Common myeloid progenitor, CD34-positive (primary cell): ENCODE results near the gene SMYD1.

Experiments
- CTCF ChIA-PET: fragments of 350-600 bp; sonication (Branson Sonifier 250); formaldehyde crosslinking; loops from one replicate; lab custom pipeline; 2021; ENCODE audit warnings: antibody characterized with exemption; lab: Charles Lee
- POLR2A ChIA-PET: fragments of 350-600 bp; sonication (Branson Sonifier 250); formaldehyde crosslinking; loops from one replicate; lab custom pipeline; 2021; ENCODE audit warnings: antibody characterized with exemption; lab: Charles Lee
- DNase-seq, 3 donors: peaks; one replicate each; pipeline versions ENCODE4 v3.0.0 to v3.0.0-alpha.2; 2013
- H3K27ac ChIP-seq, 2 experiments: 1 replicate in 1 of 2; 2 replicates in 1 of 2; pipeline ENCODE4 v1.7.0; 2013; ENCODE audit warnings: inconsistent platforms in 2 of 2, low read length in 2 of 2, mild to moderate bottlenecking in 2 of 2, low read depth in 1 of 2, moderate library complexity in 1 of 2; ENCODE audit not compliant: severe bottlenecking in 2 of 2, insufficient read depth in 1 of 2, poor library complexity in 1 of 2
- H3K27me3 ChIP-seq, 5 experiments: replicated peaks in 2 of 5; 1 replicate in 3 of 5; 2 replicates in 2 of 5; pipeline versions ENCODE4 v1.6.1 to v1.7.0; 2013; ENCODE audit warnings: low read length in 4 of 5, mild to moderate bottlenecking in 2 of 5, moderate library complexity in 2 of 5, inconsistent platforms in 1 of 5; ENCODE audit not compliant: insufficient read depth in 5 of 5, control insufficient read depth in 4 of 5
- H3K36me3 ChIP-seq, 4 experiments: 1 replicate in 2 of 4; 2 replicates in 2 of 4; pipeline versions ENCODE4 v1.6.1 to v1.7.0; 2013; ENCODE audit warnings: low read length in 3 of 4, control low read depth in 1 of 4, mild to moderate bottlenecking in 1 of 4; ENCODE audit not compliant: control insufficient read depth in 4 of 4, insufficient read depth in 4 of 4
- H3K4me1 ChIP-seq, 4 experiments: 1 replicate in 3 of 4; 2 replicates in 1 of 4; pipeline versions ENCODE4 v1.6.1 to v1.7.1; 2013; ENCODE audit warnings: low read length in 3 of 4, mild to moderate bottlenecking in 3 of 4, control low read depth in 1 of 4, inconsistent platforms in 1 of 4, moderate library complexity in 1 of 4; ENCODE audit not compliant: control insufficient read depth in 4 of 4, insufficient read depth in 4 of 4; ENCODE audit errors: control extremely low read depth in 1 of 4
- H3K4me3 ChIP-seq, 7 experiments: 1 replicate in 4 of 7; 2 replicates in 3 of 7; pipeline versions ENCODE4 v1.5.1 to v1.7.0; 2013; ENCODE audit warnings: mild to moderate bottlenecking in 7 of 7, low read length in 6 of 7, moderate library complexity in 6 of 7, inconsistent platforms in 2 of 7, low read depth in 2 of 7, control low read depth in 1 of 7; ENCODE audit not compliant: insufficient read depth in 4 of 7, control insufficient read depth in 1 of 7; ENCODE audit errors: extremely low read depth in 1 of 7
- H3K9me3 ChIP-seq, 5 experiments: 1 replicate in 4 of 5; 2 replicates in 1 of 5; pipeline versions ENCODE4 v1.6.1 to v1.7.1; 2013; ENCODE audit warnings: low read length in 4 of 5, mild to moderate bottlenecking in 2 of 5, inconsistent platforms in 1 of 5, low read depth in 1 of 5, moderate library complexity in 1 of 5; ENCODE audit not compliant: control insufficient read depth in 4 of 5, insufficient read depth in 2 of 5; ENCODE audit errors: control extremely low read depth in 1 of 5
- WGBS: methylation state at CpG from one replicate; pipeline ENCODE4 v1.1.5; 2013; ENCODE audit not compliant: insufficient coverage; 5-methylcytosine and 5-hydroxymethylcytosine counted together

The SMYD1 gene

DNA sequence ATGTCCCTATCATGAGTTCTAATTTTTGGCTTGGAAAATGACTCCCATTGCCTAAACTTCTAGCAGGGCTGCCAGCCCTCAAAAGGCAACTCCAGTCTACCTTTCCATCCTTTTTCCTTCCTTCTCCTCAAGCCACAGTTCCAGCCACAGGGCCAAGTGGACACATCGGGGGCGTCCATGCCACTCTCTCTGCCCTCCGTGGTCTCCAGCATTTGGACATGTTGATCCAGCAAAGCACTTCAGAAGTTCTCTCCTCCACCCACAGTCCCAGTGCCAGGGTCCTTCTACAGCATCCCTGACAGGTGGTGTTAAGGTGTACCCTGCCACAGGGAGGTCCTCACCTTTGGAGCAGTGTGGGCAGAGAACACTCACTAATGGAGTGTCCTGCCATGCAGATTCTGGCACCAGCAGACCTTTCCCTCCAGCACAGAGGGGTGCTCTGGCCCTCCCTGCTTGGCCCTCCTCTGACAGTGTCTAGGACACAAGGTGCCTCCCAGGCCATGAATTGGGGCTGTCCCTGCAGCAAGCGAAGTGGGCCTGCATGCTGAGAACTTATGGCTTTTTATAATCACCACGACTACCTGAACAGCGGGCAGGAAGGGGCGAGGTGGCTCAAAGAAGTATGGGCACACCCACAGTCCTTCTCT is 61.8 kb downstream of the SMYD1 start:
- Histone ChIP-seq H3K4me1 (no peaks in the 10 kb centered on the region), H3K27me3 (peaks cover 0 to 4% (median 0%) of the 10 kb centered on the region in 5 experiments), H3K9me3 (no peaks in the 10 kb centered on the region), H3K27ac (no peak overlapping the region), H3K36me3 (no peaks in the 10 kb centered on the region), H3K4me3 (no peak overlapping the region)
- ChIA-PET CTCF (no interaction called here), POLR2A (no interaction called here)
- 100% methylated on average over 3 of the region's 7 CpGs for WGBS
- DNase-seq, result no peak

- no peaks in the 10 kb centered on the region for H3K4me1 ChIP-seq
- H3K9me3 ChIP-seq, result no peaks in the 10 kb centered on the region
- ChIA-PET POLR2A (no interaction called here), CTCF (interaction anchor here (0.7 kb wide), 1 partner anchor 55 kb away, joined by 5 read pairs; no protein-coding TSS in a partner anchor)
- WGBS, result 97% methylated on average over 7 of the region's 9 CpGs
- no peak overlapping the region for H3K4me3 ChIP-seq
- no peak overlapping the region for H3K27ac ChIP-seq
- H3K27me3 ChIP-seq, result peaks cover 0 to 5% (median 0%) of the 10 kb centered on the region in 5 experiments
- no peaks in the 10 kb centered on the region for H3K36me3 ChIP-seq
- no peak for DNase-seq
Measured at GRCh38 chr2:88131201-88131998, 63.8 kb downstream of the SMYD1 start.

DNA sequence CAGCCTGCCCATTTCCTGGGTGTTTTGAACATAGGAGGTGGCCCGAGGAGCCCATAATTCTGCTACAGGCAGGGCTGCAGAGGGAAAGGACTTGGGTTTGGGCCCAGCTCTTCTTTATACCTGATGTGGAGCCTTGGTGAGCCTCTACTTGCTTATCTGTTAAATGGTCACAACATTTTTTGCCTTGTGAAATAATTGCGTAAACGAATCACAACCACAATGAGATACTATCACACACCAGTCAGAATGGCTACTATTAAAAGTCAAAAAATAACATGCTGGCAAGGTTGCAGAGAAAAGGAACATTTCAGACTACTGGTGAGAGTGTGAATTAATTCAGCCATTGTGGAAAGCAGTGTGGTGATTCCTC is 64.4 kb downstream of the SMYD1 start:
- Histone ChIP-seq H3K27ac (no peak overlapping the region), H3K9me3 (no peaks in the 10 kb centered on the region), H3K4me1 (no peaks in the 10 kb centered on the region), H3K27me3 (peaks cover 0 to 8% (median 0%) of the 10 kb centered on the region in 5 experiments), H3K36me3 (no peaks in the 10 kb centered on the region), H3K4me3 (no peak overlapping the region)
- POLR2A ChIA-PET, result no interaction called here
- 100% methylated on average over 3 of the region's 3 CpGs for WGBS
- CTCF ChIA-PET, result no interaction called here
- DNase-seq, result no peak

DNA sequence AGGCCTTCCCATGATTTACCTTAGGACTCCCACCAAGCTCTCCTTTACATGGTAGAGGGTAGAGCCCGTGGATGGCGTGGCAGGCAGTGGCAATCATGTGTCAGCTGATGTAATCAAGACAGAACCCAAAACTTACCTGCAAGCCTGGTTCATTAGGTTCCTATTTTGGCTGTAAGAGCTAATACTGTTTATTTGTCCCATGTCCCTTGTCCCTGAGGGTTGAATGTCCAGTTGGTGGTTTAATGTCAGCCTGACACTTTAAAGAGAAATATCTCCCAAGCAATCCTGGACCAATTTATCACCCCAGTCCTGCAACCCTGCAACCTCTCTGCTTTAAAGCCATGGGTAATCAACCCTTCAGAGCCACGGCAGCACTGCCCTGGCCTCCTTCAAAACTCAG is 66.2 kb downstream of the SMYD1 start:
- ChIA-PET CTCF (no interaction called here), POLR2A (no interaction called here)
- no peak for DNase-seq
- Histone ChIP-seq H3K4me1 (no peaks in the 10 kb centered on the region), H3K9me3 (no peaks in the 10 kb centered on the region), H3K27me3 (peaks cover 0 to 8% (median 0%) of the 10 kb centered on the region in 5 experiments), H3K36me3 (no peaks in the 10 kb centered on the region), H3K27ac (no peak overlapping the region), H3K4me3 (no peak overlapping the region)
- WGBS, result 87% methylated on average over 3 of the region's 3 CpGs

GRCh38 chr2:88136817-88137216 is 69.2 kb downstream of the SMYD1 start:
- no peak for DNase-seq
- no peaks in the 10 kb centered on the region for H3K36me3 ChIP-seq
- H3K4me3 ChIP-seq, result no peak overlapping the region
- H3K9me3 ChIP-seq, result peaks cover 0 to 4% (median 0%) of the 10 kb centered on the region in 5 experiments
- whole genome bisulfite sequencing, result 89% methylated on average over 3 of the region's 4 CpGs
- no peaks in the 10 kb centered on the region for H3K4me1 ChIP-seq
- peaks cover 0 to 8% (median 0%) of the 10 kb centered on the region in 5 experiments for H3K27me3 ChIP-seq
- CTCF ChIA-PET, result interaction anchor here (1.1 kb wide), 1 partner anchor 56 kb away, joined by 3 read pairs; no protein-coding TSS in a partner anchor
- no peak overlapping the region for H3K27ac ChIP-seq
- POLR2A ChIA-PET, result no interaction called here

- ChIA-PET POLR2A (no interaction called here), CTCF (no interaction called here)
- Histone ChIP-seq H3K36me3 (no peaks in the 10 kb centered on the region), H3K9me3 (peaks cover 0 to 6% (median 0%) of the 10 kb centered on the region in 5 experiments), H3K4me1 (no peaks in the 10 kb centered on the region), H3K4me3 (no peak overlapping the region), H3K27me3 (peaks cover 0 to 8% (median 0%) of the 10 kb centered on the region in 5 experiments), H3K27ac (no peak overlapping the region)
- WGBS, result 93% methylated on average over 4 of the region's 4 CpGs
- no peak for DNase-seq
Measured at GRCh38 chr2:88137833-88138232, 70.2 kb downstream of the SMYD1 start.

DNA sequence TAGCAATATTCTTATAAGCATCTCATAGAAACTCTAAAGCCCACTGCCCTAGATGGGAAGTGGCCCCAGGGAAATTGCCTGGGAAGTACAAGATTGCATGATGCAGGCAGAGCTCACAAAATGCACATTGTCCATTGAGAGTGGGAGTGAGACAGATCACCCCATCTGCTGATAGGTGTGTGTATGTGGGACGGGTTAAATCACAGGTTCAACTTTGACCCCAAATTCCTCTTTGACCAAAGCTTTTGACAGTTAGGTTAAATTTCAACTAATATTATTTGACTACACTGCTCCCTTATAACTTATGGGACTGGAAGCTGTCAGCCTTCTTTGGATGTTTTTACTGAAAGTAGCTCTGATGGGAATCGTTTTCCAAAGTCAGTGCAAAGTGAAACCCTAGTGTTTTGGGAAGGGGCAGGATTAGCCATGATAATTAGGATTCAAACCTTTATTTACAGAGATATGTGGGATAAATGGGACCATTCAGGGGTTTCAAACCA is 71.6 kb downstream of the SMYD1 start:
- DNase-seq, result no peak
- Histone ChIP-seq H3K4me1 (no peaks in the 10 kb centered on the region), H3K27me3 (peaks cover 0 to 8% (median 0%) of the 10 kb centered on the region in 5 experiments), H3K4me3 (no peak overlapping the region), H3K36me3 (no peaks in the 10 kb centered on the region), H3K27ac (no peak overlapping the region), H3K9me3 (peaks cover 0 to 12% (median 0%) of the 10 kb centered on the region in 5 experiments)
- ChIA-PET CTCF (interaction anchor here (1.8 kb wide), 1 partner anchor 21 kb away, joined by 5 read pairs; no protein-coding TSS in a partner anchor), POLR2A (no interaction called here)
- WGBS, result 50% methylated on average over 1 of the region's 2 CpGs
